SK-N-SH (cell line): ENCODE results near the gene ITPA. TPM values are rescaled to one million over a fixed set of nuclear protein-coding genes. Genes with fewer than 3 reads are reported as not detected.

Experiments used
- CTCF ChIA-PET: fragments of 300-600, 350-600 bp; formaldehyde crosslinking; extraction: SDS; loops from one replicate; lab custom pipeline; 2021; lab: Yijun Ruan, JAX
- POLR2A ChIA-PET: fragments of 350-600 bp; sonication (Branson Sonifier 250); formaldehyde crosslinking; extraction: SDS; loops from one replicate; lab custom pipeline; 2020; ENCODE audit warnings: antibody characterized with exemption, inconsistent platforms; lab: Yijun Ruan, JAX
- DNase-seq: peaks from one replicate; pipeline ENCODE4 v3.0.0; 2012
- H2AFZ ChIP-seq: fragments of 200-600 bp; sonication (generic); 2 replicates; pipeline ENCODE4 v1.8.1; 2016; ENCODE audit warnings: antibody characterized with exemption, mild to moderate bottlenecking, low read depth
- H3F3A ChIP-seq: fragments of 200-600 bp; sonication (generic); replicated peaks from 2 replicates; pipeline ENCODE3; 2016; ENCODE audit warnings: antibody characterized with exemption, mild to moderate bottlenecking; ENCODE audit not compliant: insufficient read depth
- H3K27ac ChIP-seq, 2 experiments: fragments of 200-500 bp in 1 of 2; fragments of 200-600 bp in 1 of 2; sonication (Bioruptor generic) in 1 of 2; sonication (generic), shearing (Covaris generic) in 1 of 2; 2 replicates each; pipeline versions ENCODE4 v1.5.1 to v1.6.1; 2014 to 2016; ENCODE audit warnings: low read depth in 2 of 2, inconsistent platforms in 1 of 2, low read length in 1 of 2, mild to moderate bottlenecking in 1 of 2, mixed read lengths in 1 of 2
- H3K27me3 ChIP-seq: fragments of 200-600 bp; sonication (generic), shearing (Covaris generic); 2 replicates; pipeline ENCODE4 v1.6.1; 2016; ENCODE audit warnings: mixed run types; ENCODE audit not compliant: insufficient read depth
- H3K36me3 ChIP-seq, 2 experiments: fragments of 200-500 bp in 1 of 2; fragments of 200-600 bp in 1 of 2; sonication (Bioruptor generic) in 1 of 2; sonication (generic) in 1 of 2; replicated peaks in 1 of 2; 2 replicates each; pipeline versions ENCODE3 to v1.5.1; 2014 to 2016; ENCODE audit warnings: low read length in 1 of 2, mild to moderate bottlenecking in 1 of 2; ENCODE audit not compliant: insufficient read depth in 2 of 2, control insufficient read depth in 1 of 2
- H3K4me1 ChIP-seq, 2 experiments: fragments of 200-500 bp in 1 of 2; fragments of 200-600 bp in 1 of 2; sonication (Bioruptor generic) in 1 of 2; sonication (generic), shearing (Covaris generic) in 1 of 2; 2 replicates each; pipeline versions ENCODE4 v1.5.1 to v1.6.1; 2014 to 2016; ENCODE audit warnings: low read depth in 1 of 2, low read length in 1 of 2, mixed run types in 1 of 2; ENCODE audit not compliant: insufficient read depth in 2 of 2, control insufficient read depth in 1 of 2
- H3K4me2 ChIP-seq: fragments of 200-600 bp; sonication (generic), shearing (Covaris generic); 2 replicates; pipeline ENCODE4 v1.6.1; 2017; ENCODE audit warnings: mixed run types
- H3K4me3 ChIP-seq, 2 experiments: fragments of 200-500 bp in 1 of 2; fragments of 200-600 bp in 1 of 2; sonication (Bioruptor generic) in 1 of 2; sonication (generic), shearing (Covaris generic) in 1 of 2; 2 replicates each; pipeline versions ENCODE4 v1.5.1 to v1.8.1; 2014 to 2016; ENCODE audit warnings: low read depth in 2 of 2, inconsistent platforms in 1 of 2, low read length in 1 of 2, mild to moderate bottlenecking in 1 of 2, mixed read lengths in 1 of 2, moderate library complexity in 1 of 2
- H3K79me2 ChIP-seq: fragments of 200-600 bp; sonication (generic); 2 replicates; pipeline ENCODE4 v1.8.1; 2017; ENCODE audit warnings: mild to moderate bottlenecking; ENCODE audit not compliant: insufficient read depth
- H3K9ac ChIP-seq: fragments of 200-600 bp; sonication (generic); 2 replicates; pipeline ENCODE4 v1.6.1; 2017; ENCODE audit warnings: mixed run types
- H3K9me2 ChIP-seq: fragments of 200-600 bp; sonication (generic); 2 replicates; pipeline ENCODE4 v1.6.1; 2017; ENCODE audit warnings: mixed run types
- H3K9me3 ChIP-seq: fragments of 200-600 bp; sonication (generic); 2 replicates; pipeline ENCODE4 v1.6.1; 2017; ENCODE audit warnings: mixed run types, mild to moderate bottlenecking, moderate library complexity
- H4K20me1 ChIP-seq: fragments of 200-600 bp; sonication (generic); 2 replicates; pipeline ENCODE4 v1.6.1; 2017; ENCODE audit warnings: mild to moderate bottlenecking, mixed run types; ENCODE audit not compliant: insufficient read depth
- EP300 ChIP-seq, 2 experiments: IDR thresholded peaks; 2 replicates each; pipeline versions ENCODE4 v1.4.0 to v1.6.1; 2012; ENCODE audit warnings: borderline replicate concordance in 1 of 2, low read depth in 1 of 2, low read length in 1 of 2
- FOXJ3 ChIP-seq: sonication (generic); formaldehyde crosslinking; IDR thresholded peaks from 2 replicates; pipeline ENCODE4 v1.5.1; 2020; ENCODE audit warnings: mild to moderate bottlenecking, missing genetic modification reagents
- JUND ChIP-seq: IDR thresholded peaks from 2 replicates; pipeline ENCODE4 v1.4.0; 2012
- MEF2A ChIP-seq: IDR thresholded peaks from 2 replicates; pipeline ENCODE4 v1.4.0; 2012; ENCODE audit warnings: low read depth, borderline replicate concordance
- MXI1 ChIP-seq: IDR thresholded peaks from 2 replicates; pipeline ENCODE4 v1.6.1; 2012; ENCODE audit warnings: mild to moderate bottlenecking, low read depth, low read length, improper control_type of control experiment
- NRF1 ChIP-seq: IDR thresholded peaks from 2 replicates; pipeline ENCODE4 v1.6.1; 2012; ENCODE audit warnings: low read depth, mild to moderate bottlenecking, low read length
- RCOR1 ChIP-seq: fragments of 150-350 bp; IDR thresholded peaks from 2 replicates; pipeline ENCODE4 v1.6.1; 2017; ENCODE audit warnings: antibody characterized with exemption, low read length
- RFX5 ChIP-seq: IDR thresholded peaks from 2 replicates; pipeline ENCODE4 v1.6.1; 2012; ENCODE audit warnings: mild to moderate bottlenecking, improper control_type of control experiment, low read length
- TAF1 ChIP-seq: IDR thresholded peaks from 2 replicates; pipeline ENCODE4 v1.6.1; 2012; ENCODE audit warnings: low read depth, mild to moderate bottlenecking, low read length, moderate library complexity, borderline replicate concordance
- WGBS: methylation state at CpG from one replicate; pipeline ENCODE4 v1.1.6; 2017; ENCODE audit warnings: low lambda C conversion rate; 5-methylcytosine and 5-hydroxymethylcytosine counted together
- polyA plus RNA-seq, 3 experiments: library from polyadenylated mRNA; depleted of rRNA; stranded (reverse); fragments of >200 nt; gene quantifications; 2 replicates each; pipeline ENCODE4 v1.2.3, GENCODE V29; 2012
- TF ChIP-seq, protein P1 (sequence below): fragments of 150-350 bp; IDR thresholded peaks from 2 replicates; pipeline ENCODE4 v1.6.1; 2016; ENCODE audit warnings: mild to moderate bottlenecking, low read depth, low read length

ITPA gene
- polyA plus RNA-seq, 1 of the 3 experiments (the other 2 are of a cell fraction), result 66.7 TPM

DNA sequence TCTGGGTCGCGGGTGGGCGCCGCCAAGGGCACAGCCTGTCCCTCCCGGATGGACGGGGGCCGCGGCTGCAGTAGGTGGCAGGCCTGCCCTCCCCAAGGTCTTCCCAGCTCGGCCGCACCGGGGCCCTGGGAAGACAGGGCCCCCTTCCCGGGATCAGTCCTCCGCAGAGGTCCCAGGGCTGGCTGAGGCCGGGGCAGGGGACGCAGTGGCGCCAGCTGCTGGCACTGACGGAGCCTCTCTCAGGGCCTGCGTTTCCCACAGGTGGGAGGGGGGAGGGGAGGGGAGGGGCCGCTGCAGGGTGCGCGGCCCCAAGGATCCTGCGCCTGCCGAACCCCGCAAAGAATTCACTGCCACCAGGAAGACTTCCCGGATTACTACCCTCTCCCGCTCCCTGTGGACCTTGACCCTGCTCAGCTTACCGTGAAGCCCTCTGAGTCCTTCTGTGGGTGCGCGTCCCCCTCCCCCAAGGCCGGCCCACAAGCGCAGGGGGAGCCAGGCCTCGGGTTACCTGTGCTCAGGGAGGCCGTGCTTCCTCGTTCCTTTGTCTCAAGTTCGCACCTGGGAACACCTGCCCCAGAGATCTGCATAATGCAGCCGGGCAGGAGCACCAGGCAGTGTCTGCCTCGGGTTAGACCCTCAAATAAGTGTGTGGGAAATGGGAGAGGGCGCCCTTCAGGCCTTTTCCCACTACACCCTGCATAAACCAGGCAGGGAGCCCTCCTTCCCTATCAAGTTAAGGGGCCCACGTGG, 41.0 kb upstream of the ITPA start (continued):
- TF ChIP-seq MEF2A (no peak), RCOR1 (no peak), JUND (no peak)

DNA sequence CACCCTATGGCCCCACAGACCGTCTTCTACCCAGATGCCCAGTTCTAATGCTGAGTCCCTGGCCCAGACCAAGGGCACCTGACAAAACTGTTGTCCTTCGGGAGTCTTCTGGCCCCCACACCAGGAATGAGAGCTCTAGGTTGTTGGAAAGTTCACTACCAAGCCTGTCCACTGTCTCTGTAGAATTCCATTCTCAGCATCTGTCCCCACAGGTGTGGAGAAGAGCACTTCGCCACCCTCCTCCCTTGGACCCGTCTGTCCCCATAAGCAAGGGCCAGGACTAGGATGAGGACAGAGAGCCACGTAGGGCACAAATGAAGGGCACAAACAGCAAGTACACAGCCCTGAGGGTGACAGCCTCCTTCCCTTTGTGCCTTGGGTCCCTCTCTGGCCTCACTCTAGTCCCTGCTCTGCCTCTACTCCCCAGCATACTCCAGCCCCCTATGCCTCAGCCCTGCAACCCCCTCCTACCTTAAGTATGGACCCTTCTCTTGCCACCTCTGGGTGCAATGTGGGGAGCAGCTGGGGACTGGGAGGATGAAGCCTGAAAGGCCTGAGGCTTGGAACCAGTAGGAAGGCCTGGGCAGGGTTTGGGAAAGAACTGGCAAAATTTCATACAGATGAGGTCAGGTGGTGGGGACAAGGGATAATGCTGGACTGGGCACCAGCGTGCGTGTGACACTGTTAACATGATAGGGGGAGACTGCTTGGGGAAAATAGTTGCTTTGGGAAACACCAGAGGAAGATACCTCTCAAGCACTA, 40.3 kb upstream of the ITPA start:
- Histone ChIP-seq H3K27me3 (no peaks in the 10 kb centered on the region), H3K9me3 (no peaks in the 10 kb centered on the region), H3K9ac (no peak overlapping the region), H3K36me3 (no peaks in the 10 kb centered on the region), H4K20me1 (no peaks in the 10 kb centered on the region), H3K79me2 (no peaks in the 10 kb centered on the region), H3K4me3 (no peak overlapping the region), H3K4me1 (peaks cover 0 to 12% of the 10 kb centered on the region in 2 experiments; a peak in 1 of 4 replicates), H3K27ac (no peak overlapping the region), H3K9me2 (no peaks in the 10 kb centered on the region), H3K4me2 (no peak overlapping the region), H2AFZ (no peak overlapping the region), H3F3A (no peaks in the 10 kb centered on the region)
- ChIA-PET CTCF (no interaction called here), POLR2A (no interaction called here)
- WGBS, result 83% methylated on average over 3 of the region's 7 CpGs
- TF ChIP-seq MXI1 (no peak), TAF1 (no peak), FOXJ3 (CRISPR knock-in tag) (no peak), RFX5 (no peak), EP300 (IDR thresholded peaks at IDR 0.05; ENCODE audit: borderline replicate concordance in 1 of 2, low read depth in 1 of 2, low read length in 1 of 2) (no peak), JUND (no peak)
- DNase-seq, result peak; percentile 12

DNA sequence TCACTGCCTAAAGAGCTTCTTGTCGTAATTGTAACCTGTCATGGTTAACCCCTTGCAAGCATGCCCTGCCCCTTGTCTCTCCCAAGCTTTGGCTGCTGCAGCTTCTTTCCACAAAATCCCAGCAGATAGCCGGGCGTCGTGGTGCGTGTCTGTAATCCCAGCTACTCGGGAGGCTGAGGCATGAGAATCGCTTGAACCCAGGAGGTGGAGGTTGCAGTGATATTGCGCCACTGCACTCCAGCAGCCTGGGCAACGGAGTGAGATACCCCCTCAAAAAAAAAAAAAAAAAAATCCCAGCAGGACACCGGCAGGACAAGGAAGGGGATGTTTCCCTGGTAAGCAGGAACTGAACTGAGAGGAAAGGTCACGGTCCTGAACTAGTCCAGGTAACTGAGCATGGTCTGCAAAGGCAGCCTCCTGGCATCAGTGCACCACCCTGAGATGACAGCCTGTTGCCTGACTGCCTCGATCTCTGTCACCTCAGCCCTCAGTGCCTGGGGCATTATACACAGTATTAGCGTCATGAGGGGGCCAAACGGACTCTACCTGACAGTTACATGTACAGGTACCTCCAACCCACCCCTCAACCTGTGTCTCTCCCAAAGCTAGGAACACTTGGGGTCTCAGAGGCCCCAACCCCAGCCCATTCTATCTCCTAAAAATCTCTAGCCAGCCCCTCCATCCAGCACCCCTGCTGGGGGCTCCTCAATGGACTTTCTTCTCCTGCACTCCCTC, 37.7 kb upstream of the ITPA start:
- Histone ChIP-seq H3K9me3 (no peaks in the 10 kb centered on the region), H3K36me3 (no peaks in the 10 kb centered on the region), H3K4me2 (no peak overlapping the region), H3K27ac (no peak overlapping the region), H3K4me1 (peaks cover 0 to 15% of the 10 kb centered on the region in 2 experiments; a peak in 2 of 4 replicates), H3K4me3 (no peak overlapping the region), H4K20me1 (no peaks in the 10 kb centered on the region), H3K9me2 (no peaks in the 10 kb centered on the region), H3K9ac (no peak overlapping the region), H3K27me3 (no peaks in the 10 kb centered on the region), H2AFZ (no peak overlapping the region), H3K79me2 (no peaks in the 10 kb centered on the region), H3F3A (no peaks in the 10 kb centered on the region)
- CTCF ChIA-PET, result interaction anchor here (0.8 to 1.5 kb wide), 4 partner anchors 9 to 118 kb away, joined by 3 to 6 read pairs (median 3); no protein-coding TSS in a partner anchor
- POLR2A ChIA-PET, result no interaction called here
- WGBS, result 83% methylated on average over 13 of the region's 14 CpGs
- peak; percentile 10 for DNase-seq
- TF ChIP-seq, protein P1, sequence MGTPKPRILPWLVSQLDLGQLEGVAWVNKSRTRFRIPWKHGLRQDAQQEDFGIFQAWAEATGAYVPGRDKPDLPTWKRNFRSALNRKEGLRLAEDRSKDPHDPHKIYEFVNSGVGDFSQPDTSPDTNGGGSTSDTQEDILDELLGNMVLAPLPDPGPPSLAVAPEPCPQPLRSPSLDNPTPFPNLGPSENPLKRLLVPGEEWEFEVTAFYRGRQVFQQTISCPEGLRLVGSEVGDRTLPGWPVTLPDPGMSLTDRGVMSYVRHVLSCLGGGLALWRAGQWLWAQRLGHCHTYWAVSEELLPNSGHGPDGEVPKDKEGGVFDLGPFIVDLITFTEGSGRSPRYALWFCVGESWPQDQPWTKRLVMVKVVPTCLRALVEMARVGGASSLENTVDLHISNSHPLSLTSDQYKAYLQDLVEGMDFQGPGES, result no peak
- no peak for TF ChIP-seq NRF1
